Brain pericyte (primary cell): Measurements from ENCODE around the gene CFAP77.

Experiments used
- DNase-seq: peaks from one replicate; pipeline ENCODE4 v3.0.0-alpha.2; 2012; ENCODE audit warnings: low read depth, low spot score

Gene CFAP77

GRCh38 chr9:132488626-132489025 lies 78.6 kb downstream of the CFAP77 start:
- no peak for DNase-seq

GRCh38 chr9:132489536-132489935 lies 79.5 kb downstream of the CFAP77 start:
- no peak for DNase-seq

GRCh38 chr9:132494857-132495256 lies 84.8 kb downstream of the CFAP77 start:
- DNase-seq = no peak

- DNase-seq = no peak
Observed at GRCh38 chr9:132497731-132498130, 87.7 kb downstream of the CFAP77 start.

- DNase-seq = no peak
Observed at GRCh38 chr9:132498531-132499210, 88.7 kb downstream of the CFAP77 start.

GRCh38 chr9:132499251-132499650 lies 89.2 kb downstream of the CFAP77 start:
- DNase-seq = no peak

- no peak for DNase-seq
Observed at GRCh38 chr9:132500193-132500592, 90.2 kb downstream of the CFAP77 start.

GRCh38 chr9:132502480-132502879 lies 92.5 kb downstream of the CFAP77 start:
- DNase-seq = no peak

- DNase-seq = no peak
Observed at GRCh38 chr9:132503116-132503515, 93.1 kb downstream of the CFAP77 start.

GRCh38 chr9:132504488-132504887 lies 94.5 kb downstream of the CFAP77 start:
- no peak for DNase-seq

- no peak for DNase-seq
Observed at GRCh38 chr9:132505991-132506655, 96.1 kb downstream of the CFAP77 start.

GRCh38 chr9:132506977-132507669 lies 97.1 kb downstream of the CFAP77 start:
- no peak for DNase-seq

- DNase-seq = no peak
Observed at GRCh38 chr9:132507670-132508469, 97.9 kb downstream of the CFAP77 start.

- DNase-seq = no peak
Observed at GRCh38 chr9:132509928-132510874, 100.2 kb downstream of the CFAP77 start.

- no peak for DNase-seq
Observed at GRCh38 chr9:132511191-132511999, 101.4 kb downstream of the CFAP77 start.

GRCh38 chr9:132513416-132513815 lies 103.4 kb downstream of the CFAP77 start:
- no peak for DNase-seq

- DNase-seq = no peak
Observed at GRCh38 chr9:132514011-132514744, 104.2 kb downstream of the CFAP77 start.

- DNase-seq = no peak
Observed at GRCh38 chr9:132514821-132515220, 104.8 kb downstream of the CFAP77 start.

- no peak for DNase-seq
Observed at GRCh38 chr9:132516301-132516700, 106.3 kb downstream of the CFAP77 start.
